GM21786 (cell line): ENCODE data around the gene PRKCE.

ENCODE experiments used
- ATAC-seq: cut with Tn5 transposase; IDR thresholded peaks from one replicate; pipeline ENCODE4 v1.9.1; 2021; ENCODE audit not compliant: unreplicated experiment

PRKCE gene

DNA sequence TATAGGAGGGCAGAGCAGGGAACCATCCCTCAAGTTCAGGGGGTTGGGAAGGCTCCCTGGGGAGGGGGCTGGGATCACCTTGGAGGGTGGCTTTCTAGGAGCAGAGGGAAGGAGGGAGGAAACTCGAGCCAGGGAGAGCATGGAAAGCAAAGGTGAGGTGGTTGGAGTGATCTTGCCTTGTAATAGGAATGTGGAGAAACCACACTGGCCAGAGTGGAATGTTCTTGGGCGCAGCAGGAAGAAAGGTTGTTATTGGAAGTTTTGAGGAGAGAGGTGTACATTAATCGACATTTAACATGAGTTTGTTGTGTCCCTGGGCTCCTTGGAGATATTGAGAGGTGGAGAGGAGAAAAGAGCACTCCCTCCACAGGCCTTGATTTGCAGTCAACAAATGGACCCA is 272.2 kb downstream of the PRKCE start:
- ATAC-seq: no peak

DNA sequence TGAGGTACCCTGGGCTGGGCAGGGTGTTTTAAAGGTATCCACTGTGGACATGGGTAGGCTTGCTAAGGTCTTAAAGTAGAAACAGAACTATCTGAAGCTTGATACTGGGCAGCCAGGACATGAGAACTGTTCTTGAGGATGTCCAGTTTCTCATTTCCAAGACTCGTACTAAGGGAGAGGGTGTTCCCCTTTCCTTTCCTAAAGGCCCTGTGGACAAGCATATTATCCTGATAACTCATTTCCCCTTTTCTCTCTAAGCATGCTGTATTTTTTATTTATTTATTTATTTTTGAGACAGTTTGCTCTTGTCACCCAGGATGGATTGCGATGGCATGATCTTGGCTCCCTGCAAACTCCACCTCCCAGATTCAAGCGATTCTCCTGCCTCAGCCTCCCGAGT is 273.6 kb downstream of the PRKCE start:
- no peak for ATAC-seq

DNA sequence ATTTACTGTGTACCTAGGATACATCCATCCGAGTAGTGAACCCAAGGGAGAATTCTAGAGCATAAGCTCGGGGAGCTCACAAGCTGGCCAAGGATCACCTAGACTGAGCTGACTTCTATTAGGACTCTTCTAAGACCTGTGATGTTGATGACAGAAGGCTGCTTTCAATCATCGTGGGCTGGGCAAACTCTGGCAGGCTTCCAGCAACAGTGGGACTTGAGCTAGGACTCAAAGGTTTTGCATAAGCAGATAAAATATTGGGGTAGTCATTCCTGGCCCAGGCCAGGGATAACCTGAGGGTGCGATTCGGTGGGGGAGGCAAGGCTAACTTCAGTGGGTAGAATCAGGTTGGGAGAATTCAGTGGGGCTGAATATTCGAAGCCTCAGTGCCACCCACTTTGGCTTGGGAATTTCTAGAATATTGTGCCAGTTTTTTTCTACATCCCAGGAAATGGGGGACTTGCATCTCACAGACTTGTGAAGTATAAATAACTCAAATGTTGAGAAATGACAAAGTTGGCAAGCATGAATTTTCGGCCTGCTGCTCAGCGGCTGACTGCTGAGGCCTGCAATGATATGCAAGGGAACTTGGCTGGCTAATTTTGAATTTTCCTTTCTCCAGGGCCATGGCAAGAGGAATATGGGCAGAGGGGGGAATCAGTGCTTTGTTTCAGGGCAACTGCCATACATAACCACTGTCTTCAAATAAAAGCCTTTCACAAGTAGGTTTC is 274.3 kb downstream of the PRKCE start:
- ATAC-seq: no peak

DNA sequence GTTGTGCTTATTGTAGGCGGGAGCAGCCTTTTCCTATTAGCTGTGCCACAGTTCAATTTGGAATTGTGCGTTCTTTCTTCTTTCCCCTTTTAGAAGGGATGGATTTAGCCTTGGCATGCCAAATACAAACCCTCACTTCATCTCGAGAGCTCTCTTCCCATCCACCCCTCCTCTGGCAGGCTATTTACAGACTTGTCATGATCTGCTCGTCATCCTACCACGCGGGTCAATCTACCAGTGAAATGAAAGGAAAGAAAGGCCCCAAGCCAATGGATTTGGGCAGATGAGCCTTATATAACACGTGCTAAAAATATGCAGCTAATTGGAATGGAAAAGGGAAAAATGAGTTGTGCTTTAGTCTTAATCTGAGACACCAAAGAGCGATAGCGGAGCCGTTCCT is 277.5 kb downstream of the PRKCE start:
- ATAC-seq: no peak

DNA sequence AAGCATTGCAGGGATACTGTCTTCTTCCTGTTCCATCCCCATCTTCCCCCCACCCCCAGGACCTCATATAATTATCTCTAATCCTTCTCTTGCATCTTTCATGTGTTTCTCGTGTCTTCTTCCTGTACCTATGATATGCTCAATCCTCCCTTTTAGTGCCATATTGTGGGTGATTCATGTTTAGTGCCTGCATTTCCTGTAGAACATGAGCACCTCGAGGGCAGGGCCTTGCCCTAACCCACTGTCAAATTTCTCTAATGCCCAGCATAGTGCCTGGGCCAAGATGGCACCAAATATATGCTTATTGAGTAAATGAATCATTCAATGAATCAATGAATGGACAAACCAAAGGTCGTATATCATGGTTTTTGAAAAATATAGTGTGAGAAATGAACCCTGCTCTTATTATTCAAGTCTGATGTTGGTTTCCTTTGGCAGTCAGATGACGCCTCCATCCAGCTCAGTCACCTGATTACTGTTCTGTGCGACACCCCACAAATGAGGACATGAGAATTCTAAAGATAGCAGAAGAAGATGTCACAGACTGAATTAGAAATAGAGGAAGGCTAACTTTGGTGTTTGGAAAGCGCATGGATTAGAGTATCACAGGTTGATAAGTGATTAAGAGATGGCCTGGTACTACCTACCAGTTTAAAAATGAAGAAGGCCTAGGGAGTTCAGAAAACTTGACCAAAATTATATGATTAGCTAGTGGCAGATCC is 278.4 kb downstream of the PRKCE start:
- no peak for ATAC-seq

DNA sequence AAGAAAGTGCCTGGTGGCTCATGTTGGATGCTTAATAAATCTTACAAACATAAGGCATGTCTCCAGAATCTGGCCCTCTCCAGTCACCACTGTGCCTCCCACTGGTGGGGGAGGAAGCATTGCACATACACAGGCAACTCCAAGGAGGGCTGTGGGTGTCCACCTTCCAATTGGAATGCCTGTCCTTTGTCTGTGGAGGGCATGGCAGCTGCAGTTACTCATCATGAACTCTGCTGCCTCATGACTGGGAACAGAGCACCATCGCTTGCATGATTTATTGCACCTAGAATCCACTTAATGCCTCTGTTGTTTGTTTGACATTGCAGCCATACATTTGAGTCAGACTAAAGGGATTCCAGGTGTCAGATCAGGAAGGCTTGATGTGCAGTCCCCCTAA is 278.9 kb downstream of the PRKCE start:
- ATAC-seq: no peak

DNA sequence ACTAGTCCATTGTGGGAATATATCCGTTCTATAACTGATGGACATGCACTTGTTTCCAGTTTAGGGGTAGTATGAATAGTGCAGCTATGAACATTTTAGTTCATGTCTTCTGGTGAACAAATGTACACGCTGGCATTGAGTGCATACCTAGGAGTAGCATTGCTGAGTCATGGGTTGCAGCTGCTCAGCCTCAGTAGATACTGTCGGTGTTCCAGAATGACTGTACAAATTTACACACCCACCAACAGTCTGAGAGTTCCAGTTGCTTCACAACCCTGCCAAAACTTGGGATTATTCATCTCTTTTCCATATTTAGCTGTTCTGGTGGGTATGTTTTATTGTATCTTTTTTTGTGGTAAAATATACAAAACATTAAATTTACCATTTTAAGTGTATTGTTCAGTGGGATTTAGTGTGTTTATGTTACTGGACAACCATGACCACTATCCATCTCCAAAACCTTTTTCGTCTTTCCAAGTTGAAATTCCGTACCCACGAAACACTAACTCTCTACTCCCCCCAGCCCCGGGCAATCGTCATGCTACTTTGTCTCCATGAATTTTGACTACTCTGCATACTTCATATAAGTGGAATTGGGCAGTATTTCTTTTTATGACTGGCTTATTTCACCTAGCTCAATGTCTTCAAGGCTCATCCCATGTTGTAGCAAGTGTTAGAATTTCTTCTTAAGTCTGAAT is 281.0 kb downstream of the PRKCE start:
- no peak for ATAC-seq

DNA sequence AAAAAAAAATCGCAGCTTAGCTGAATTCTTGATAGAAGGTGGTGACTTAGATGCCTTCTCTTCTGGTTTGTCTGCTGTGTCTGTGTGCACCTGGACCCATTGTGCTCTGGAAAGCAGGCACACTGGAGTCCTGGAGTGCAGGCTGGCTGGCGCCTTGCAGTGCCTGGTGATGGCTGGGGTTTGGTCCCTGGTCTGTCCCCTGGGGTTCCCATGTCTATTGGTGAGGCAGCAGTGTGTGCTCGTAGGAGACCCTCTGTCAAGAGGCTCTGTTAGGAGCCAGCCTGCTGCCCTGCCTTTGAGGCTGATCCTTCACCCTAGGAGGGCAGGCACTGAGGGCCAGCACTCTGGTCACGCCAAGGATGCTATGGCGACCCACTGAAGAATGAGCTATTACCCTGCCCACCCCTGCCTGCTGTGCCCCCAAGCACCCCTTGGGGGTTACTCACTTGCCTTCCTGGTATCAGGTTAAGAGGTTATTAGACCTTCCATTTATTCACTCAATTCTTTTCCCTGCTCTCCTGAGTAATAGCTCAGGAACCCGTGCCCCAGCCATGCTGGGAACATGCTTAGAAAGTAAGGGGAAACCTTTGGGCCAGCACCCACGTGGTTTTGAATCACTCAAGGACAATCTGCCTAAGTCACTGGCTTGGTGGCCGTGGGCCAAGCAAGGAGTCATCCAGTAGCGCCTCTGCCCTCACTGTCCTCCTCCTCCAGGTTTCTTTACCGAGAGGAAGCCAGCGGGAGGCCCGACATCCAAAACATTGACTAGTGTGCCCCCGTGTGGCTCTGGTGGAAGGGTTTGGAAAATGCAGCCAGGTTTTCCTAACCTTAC is 284.5 kb downstream of the PRKCE start:
- ATAC-seq: peak; percentile 55

DNA sequence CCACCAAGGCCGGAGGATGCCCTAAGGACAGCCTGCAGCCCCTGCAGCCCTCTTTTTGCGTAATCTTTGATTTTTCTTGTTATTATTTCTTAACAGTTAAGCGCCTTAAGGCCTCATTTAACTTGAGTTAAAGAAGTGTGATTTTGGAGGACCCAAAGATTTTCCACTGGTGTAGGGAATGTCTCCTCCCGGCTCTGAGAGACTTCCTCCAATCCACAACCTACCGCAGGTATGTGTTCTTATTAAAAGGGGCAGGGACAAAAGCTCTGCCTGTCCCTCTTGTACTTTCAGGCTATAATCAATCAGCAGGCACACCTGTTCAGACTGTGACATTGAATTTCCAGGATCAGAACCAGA is 285.1 kb downstream of the PRKCE start:
- no peak for ATAC-seq

DNA sequence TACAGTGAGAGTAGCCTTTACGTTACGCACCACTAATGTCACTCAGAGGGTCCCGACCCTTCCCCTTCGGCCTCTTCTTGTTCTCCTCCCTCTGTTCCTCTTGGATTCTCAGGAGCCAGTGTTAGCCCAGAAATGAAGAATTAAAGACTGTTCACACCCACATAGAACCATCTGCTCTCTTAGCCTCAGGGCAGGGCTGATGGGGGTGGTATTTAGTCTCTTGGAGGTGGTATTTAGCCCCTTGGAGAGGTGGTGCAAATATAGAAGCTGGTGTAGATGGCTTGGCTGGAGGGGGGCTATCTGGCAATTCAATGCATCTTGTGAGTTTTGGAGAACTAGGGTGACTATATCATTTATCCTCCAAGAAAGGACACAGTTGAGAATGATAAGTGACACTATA is 286.5 kb downstream of the PRKCE start:
- ATAC-seq: no peak

DNA sequence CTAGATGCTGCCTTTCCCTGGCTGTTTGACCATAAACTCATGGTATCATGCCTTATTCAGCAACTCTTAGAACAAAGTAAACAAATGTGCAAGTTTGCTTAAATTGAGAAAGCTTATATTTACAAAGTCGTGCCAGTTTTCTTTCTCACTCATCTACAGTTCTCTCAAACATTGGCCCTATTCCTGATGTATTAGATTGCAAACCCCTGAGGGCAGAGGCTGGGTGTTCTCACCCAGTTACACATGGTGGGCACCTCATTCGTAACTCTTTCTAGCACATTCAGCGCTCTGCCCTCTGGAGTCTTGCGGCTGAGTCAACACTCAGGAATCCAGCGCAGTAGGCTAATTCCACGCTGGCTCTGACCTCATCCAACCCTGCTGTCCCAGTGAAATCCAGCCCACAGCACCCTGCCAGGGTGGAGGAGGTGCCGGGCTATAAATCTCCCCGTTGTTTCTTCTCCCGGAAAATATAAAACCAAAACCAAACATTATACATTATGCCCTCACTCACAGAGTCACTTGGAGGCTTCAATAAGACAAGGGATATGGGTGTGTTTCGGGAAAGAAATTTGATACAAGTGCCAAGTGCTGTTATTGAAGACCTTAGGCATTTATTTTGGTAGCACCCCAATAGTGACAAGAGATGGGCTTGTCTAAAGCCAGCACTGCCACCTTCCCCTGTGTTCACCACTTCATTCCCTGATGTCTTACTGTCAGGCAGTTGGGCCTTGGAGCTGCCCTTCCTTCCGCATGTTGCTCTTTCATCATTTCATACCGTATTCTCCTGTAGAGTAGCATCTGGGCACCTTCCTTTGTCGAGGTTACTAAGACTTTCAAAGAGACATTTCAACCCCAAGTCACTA is 287.4 kb downstream of the PRKCE start:
- ATAC-seq: no peak

DNA sequence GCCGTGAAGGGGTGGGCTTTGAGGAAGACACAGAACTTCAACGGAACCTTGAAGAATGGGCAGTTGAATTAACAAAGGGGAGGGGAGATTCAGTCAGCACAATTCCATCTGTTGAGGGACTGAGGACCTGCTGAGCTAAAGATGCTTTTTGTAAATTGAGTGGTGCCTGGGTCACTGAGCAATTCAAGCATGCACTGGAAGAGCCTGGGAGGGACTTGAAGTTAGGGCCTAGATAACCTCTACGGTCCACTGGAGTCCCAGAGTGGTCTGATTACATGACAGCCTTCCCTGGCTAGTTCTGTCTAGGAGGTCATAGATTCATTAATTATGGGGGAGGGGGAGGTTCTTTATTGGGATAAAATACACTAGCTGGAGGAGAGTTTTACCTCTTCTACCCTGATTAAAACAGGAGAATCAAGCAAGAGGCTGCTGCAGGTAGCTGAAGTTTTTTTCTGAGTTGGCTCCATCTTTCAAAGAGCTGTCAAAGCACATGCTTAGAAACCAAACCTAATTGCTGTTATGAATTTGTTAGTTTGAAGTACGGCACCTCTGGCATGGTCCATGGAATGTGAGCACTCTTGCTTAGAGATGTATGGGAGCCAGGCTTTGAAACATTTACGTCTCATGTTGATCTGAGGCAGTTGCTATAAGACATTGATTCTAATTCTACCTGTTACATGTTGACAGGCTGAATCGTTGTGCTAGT is 290.2 kb downstream of the PRKCE start:
- no peak for ATAC-seq

DNA sequence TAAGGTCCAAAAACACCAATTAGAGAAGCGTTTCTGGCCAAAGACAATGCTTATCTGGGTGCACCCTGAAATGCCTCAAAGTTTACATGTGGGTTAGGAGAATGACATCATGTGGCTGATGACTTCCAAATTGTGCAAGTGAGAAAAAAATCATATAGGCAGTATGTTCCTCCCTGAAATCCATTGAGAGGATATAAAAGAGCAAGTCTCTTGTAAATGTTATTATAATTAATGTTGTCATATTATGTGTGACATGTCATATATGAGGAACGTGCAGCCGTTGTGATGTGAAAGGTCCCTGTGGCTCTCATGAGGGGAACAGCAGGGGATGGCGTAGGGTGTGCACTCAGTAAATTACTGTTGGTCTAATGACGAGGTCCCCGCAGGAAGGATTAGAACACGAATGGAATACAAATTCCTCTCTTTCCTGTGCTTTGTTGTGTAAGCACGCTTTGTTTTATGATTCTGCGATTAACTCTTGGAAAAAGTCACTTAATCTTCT is 290.8 kb downstream of the PRKCE start:
- ATAC-seq: no peak

DNA sequence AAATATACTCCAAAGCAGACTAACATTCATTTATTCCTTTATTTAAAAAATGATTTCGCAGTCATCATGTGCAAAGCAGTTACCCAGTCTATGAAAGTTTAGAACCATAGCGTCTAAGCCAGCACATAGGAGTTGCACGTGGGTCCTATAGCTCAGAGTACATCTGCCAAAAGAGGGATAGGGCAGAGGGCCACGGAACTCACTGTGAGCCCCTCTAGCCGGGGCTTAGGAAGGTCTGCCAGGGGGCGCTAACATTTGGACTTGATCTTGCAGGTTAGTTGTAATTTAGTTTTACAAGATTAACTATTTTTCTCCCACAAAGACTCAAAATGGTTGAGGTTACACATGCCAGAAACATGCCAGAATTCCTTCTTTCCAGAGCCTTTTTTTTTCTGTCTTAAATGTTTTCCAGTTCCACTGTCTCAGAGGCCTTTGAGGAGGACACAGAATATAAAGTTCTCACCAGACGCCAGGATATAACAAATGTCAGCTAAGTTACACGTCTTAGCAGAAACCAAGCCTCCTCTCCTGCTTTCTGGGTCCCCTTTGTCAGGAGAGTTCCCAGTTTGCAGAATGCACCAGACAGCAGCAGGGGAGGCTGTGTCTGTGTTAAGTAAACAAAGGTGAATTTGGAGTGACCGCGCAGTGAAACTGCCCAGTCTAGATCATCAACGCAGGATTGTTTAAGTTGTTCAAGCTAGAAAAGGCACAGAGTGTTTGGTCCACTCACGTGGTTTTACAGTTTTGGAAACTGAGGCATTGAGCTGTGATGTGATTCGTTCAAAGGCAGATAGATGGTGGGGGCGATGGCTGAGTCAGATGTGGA is 292.0 kb downstream of the PRKCE start:
- no peak for ATAC-seq

DNA sequence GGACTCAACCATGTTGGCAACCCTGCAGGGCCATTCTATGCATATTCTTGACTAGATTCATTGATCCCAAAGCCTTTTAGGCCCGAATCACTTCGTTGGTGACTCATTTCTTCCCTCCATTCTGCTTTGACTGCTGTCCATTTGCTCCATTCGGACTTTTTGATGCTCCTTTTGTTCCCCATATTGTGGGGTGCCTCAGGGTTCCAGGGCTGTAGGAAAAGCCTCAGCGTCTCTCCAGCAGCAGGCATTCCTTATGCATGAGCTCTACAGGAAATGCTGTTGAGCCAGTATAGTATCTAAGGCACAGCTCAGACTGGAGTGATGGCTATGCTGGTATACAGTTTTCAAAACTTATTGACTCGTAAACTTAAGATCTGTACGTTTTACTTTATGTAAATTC is 292.6 kb downstream of the PRKCE start:
- no peak for ATAC-seq

DNA sequence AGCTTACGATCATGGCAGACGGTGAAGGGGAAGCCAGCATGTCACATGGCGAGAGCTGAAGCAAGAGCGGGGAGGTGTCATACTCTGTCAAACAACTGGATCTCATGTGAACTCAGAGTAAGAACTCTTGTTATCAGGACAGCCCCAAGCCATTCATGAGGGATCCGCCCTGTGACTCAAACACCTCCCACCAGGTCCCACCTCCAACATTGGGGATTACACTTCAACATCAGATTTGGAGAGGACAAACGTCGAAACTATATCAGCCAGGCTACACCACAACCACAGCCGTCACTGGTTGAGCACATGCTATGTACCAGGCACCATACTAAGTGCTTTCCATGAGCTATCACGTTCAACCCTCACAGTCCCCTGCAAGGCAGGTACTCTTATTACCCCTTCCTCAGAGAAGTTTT is 293.8 kb downstream of the PRKCE start:
- ATAC-seq: no peak

DNA sequence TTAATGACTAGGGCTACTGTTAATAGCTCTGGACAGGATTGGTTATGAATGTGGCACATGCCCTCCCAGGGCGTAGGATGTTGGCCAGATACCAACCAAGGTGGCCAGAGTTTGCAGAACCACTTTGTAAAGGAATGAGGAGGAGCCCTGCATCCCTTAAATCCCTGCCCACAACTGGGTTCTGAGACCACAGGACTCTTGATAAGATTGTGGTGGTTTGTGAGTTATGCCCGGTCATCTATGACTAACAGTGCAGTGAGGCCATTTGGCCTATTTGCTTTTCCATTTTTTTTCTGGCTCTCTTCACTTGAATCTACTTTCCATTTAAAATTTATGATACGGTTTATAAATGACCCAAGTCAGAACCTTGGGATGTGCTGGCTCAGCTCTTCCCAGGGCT is 294.5 kb downstream of the PRKCE start:
- no peak for ATAC-seq

DNA sequence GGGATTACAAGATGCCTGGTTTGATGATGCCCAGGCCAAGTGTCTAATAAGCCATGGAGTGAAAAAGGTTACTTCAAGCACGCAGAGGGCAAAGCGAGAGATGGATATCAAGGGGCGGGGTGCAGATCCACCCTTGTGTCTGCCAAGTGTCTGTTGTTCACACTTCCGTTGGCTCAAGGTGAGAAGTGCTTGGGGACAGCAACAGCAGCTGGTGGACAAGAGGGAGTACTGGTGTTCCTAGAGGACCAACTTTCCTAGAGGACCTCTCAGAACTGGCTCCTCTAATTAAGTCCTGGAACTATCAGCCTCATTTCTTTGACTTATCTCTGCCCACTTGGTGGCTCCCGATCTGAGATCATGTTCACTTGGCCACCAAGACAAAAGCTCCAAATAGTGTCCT is 299.1 kb downstream of the PRKCE start:
- no peak for ATAC-seq
